ENCODE data around the gene NBR1. TPM values are rescaled to one million over a fixed set of nuclear protein-coding genes. Genes with fewer than 3 reads are reported as not detected.

NBR1 gene
- total and polyA plus RNA-seq, 2 of the 8 experiments (the other 6 are each of a cell fraction or from before 2014, with no cell fraction given), result 13.5 to 36.0 TPM

- TF ChIP-seq, protein P1, sequence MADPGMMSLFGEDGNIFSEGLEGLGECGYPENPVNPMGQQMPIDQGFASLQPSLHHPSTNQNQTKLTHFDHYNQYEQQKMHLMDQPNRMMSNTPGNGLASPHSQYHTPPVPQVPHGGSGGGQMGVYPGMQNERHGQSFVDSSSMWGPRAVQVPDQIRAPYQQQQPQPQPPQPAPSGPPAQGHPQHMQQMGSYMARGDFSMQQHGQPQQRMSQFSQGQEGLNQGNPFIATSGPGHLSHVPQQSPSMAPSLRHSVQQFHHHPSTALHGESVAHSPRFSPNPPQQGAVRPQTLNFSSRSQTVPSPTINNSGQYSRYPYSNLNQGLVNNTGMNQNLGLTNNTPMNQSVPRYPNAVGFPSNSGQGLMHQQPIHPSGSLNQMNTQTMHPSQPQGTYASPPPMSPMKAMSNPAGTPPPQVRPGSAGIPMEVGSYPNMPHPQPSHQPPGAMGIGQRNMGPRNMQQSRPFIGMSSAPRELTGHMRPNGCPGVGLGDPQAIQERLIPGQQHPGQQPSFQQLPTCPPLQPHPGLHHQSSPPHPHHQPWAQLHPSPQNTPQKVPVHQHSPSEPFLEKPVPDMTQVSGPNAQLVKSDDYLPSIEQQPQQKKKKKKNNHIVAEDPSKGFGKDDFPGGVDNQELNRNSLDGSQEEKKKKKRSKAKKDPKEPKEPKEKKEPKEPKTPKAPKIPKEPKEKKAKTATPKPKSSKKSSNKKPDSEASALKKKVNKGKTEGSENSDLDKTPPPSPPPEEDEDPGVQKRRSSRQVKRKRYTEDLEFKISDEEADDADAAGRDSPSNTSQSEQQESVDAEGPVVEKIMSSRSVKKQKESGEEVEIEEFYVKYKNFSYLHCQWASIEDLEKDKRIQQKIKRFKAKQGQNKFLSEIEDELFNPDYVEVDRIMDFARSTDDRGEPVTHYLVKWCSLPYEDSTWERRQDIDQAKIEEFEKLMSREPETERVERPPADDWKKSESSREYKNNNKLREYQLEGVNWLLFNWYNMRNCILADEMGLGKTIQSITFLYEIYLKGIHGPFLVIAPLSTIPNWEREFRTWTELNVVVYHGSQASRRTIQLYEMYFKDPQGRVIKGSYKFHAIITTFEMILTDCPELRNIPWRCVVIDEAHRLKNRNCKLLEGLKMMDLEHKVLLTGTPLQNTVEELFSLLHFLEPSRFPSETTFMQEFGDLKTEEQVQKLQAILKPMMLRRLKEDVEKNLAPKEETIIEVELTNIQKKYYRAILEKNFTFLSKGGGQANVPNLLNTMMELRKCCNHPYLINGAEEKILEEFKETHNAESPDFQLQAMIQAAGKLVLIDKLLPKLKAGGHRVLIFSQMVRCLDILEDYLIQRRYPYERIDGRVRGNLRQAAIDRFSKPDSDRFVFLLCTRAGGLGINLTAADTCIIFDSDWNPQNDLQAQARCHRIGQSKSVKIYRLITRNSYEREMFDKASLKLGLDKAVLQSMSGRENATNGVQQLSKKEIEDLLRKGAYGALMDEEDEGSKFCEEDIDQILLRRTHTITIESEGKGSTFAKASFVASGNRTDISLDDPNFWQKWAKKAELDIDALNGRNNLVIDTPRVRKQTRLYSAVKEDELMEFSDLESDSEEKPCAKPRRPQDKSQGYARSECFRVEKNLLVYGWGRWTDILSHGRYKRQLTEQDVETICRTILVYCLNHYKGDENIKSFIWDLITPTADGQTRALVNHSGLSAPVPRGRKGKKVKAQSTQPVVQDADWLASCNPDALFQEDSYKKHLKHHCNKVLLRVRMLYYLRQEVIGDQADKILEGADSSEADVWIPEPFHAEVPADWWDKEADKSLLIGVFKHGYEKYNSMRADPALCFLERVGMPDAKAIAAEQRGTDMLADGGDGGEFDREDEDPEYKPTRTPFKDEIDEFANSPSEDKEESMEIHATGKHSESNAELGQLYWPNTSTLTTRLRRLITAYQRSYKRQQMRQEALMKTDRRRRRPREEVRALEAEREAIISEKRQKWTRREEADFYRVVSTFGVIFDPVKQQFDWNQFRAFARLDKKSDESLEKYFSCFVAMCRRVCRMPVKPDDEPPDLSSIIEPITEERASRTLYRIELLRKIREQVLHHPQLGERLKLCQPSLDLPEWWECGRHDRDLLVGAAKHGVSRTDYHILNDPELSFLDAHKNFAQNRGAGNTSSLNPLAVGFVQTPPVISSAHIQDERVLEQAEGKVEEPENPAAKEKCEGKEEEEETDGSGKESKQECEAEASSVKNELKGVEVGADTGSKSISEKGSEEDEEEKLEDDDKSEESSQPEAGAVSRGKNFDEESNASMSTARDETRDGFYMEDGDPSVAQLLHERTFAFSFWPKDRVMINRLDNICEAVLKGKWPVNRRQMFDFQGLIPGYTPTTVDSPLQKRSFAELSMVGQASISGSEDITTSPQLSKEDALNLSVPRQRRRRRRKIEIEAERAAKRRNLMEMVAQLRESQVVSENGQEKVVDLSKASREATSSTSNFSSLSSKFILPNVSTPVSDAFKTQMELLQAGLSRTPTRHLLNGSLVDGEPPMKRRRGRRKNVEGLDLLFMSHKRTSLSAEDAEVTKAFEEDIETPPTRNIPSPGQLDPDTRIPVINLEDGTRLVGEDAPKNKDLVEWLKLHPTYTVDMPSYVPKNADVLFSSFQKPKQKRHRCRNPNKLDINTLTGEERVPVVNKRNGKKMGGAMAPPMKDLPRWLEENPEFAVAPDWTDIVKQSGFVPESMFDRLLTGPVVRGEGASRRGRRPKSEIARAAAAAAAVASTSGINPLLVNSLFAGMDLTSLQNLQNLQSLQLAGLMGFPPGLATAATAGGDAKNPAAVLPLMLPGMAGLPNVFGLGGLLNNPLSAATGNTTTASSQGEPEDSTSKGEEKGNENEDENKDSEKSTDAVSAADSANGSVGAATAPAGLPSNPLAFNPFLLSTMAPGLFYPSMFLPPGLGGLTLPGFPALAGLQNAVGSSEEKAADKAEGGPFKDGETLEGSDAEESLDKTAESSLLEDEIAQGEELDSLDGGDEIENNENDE (IDR thresholded peaks at IDR 0.05; ENCODE audit: insufficient replicate concordance, low read length), result no peak
- TF ChIP-seq SIN3A (conservative IDR thresholded peaks at IDR 0.05 in 1 of 2, IDR thresholded peaks at IDR 0.05 in 1 of 2; ENCODE audit: low read depth in 1 of 2, low read length in 2 of 2) (no peak), POU5F1 (IDR thresholded peaks at IDR 0.05; ENCODE audit: low read depth, low read length) (no peak), HDAC6 (IDR thresholded peaks at IDR 0.05; ENCODE audit: low read depth, low read length) (no peak), BACH1 (IDR thresholded peaks at IDR 0.05; ENCODE audit: low read length) (no peak), RXRA (IDR thresholded peaks at IDR 0.05; ENCODE audit: insufficient read depth, low read depth, low read length) (no peak), SAP30 (IDR thresholded peaks at IDR 0.05; ENCODE audit: insufficient read depth, insufficient replicate concordance, low read length) (no peak), RAD21 (IDR thresholded peaks at IDR 0.05 in 1 of 2, conservative IDR thresholded peaks at IDR 0.05 in 1 of 2; ENCODE audit: low read depth in 2 of 2, low read length in 2 of 2) (no peak)
Measured at GRCh38 chr17:43176119-43176570, 5.1 kb downstream of the NBR1 start (continued).
